ENCODE results near the gene NOXA1.
"Not testable (repeated sequence)": the region's sequence is repeated elsewhere in the genome, so short reads cannot be mapped to it uniquely, and the experiment has no call there.

The NOXA1 gene

GRCh38 chr9:137408651-137409405, 14.4 kb upstream of the NOXA1 start:
- no peak for TF ChIP-seq CTCF (IDR thresholded peaks at IDR 0.05; ENCODE audit: borderline replicate concordance, insufficient read depth, low read depth, low read length)
- H3K4me3 ChIP-seq (ENCODE audit: low read depth, low read length), result no peak overlapping the region

GRCh38 chr9:137409515-137409914, 13.7 kb upstream of the NOXA1 start:
- no peak for TF ChIP-seq CTCF (IDR thresholded peaks at IDR 0.05; ENCODE audit: borderline replicate concordance, insufficient read depth, low read depth, low read length)
- H3K4me3 ChIP-seq (ENCODE audit: low read depth, low read length), result no peak overlapping the region

- H3K4me3 ChIP-seq (ENCODE audit: low read depth, low read length), result not testable (repeated sequence)
These were observed 12.8 kb upstream of the NOXA1 start for GRCh38 chr9:137410236-137410890.

GRCh38 chr9:137410891-137411249, 12.3 kb upstream of the NOXA1 start:
- H3K4me3 ChIP-seq (ENCODE audit: low read depth, low read length), result no peak overlapping the region
- TF ChIP-seq CTCF (IDR thresholded peaks at IDR 0.05; ENCODE audit: borderline replicate concordance, insufficient read depth, low read depth, low read length), result no peak

- no peak for TF ChIP-seq CTCF (IDR thresholded peaks at IDR 0.05; ENCODE audit: borderline replicate concordance, insufficient read depth, low read depth, low read length)
- H3K4me3 ChIP-seq (ENCODE audit: low read depth, low read length), result no peak overlapping the region
These were observed 11.9 kb upstream of the NOXA1 start for GRCh38 chr9:137411260-137411644.

GRCh38 chr9:137411645-137412380, 11.4 kb upstream of the NOXA1 start:
- H3K4me3 ChIP-seq (ENCODE audit: low read depth, low read length), result no peak overlapping the region
- no peak for TF ChIP-seq CTCF (IDR thresholded peaks at IDR 0.05; ENCODE audit: borderline replicate concordance, insufficient read depth, low read depth, low read length)

GRCh38 chr9:137412431-137412830, 10.8 kb upstream of the NOXA1 start:
- TF ChIP-seq CTCF (IDR thresholded peaks at IDR 0.05; ENCODE audit: borderline replicate concordance, insufficient read depth, low read depth, low read length), result no peak
- H3K4me3 ChIP-seq (ENCODE audit: low read depth, low read length), result no peak overlapping the region
